A673 (cell line): Measurements from ENCODE around the gene DBX1.

Experiments
- EZH2 ChIP-seq: fragments of 200-600 bp; sonication (generic); IDR thresholded peaks from 2 replicates; pipeline ENCODE4 v1.6.1; 2017; ENCODE audit warnings: borderline replicate concordance, low read depth, mild to moderate bottlenecking, mixed read lengths, antibody characterized with exemption, low read length; ENCODE audit not compliant: poor library complexity, severe bottlenecking
- TF ChIP-seq, protein P1 (sequence below): fragments of 300-800, 200-600 bp; sonication (generic); conservative IDR thresholded peaks from 2 replicates; pipeline ENCODE4 v1.5.1; 2017; ENCODE audit warnings: low read depth, mild to moderate bottlenecking, antibody characterized with exemption, low read length, moderate library complexity, mixed read lengths

DNA sequence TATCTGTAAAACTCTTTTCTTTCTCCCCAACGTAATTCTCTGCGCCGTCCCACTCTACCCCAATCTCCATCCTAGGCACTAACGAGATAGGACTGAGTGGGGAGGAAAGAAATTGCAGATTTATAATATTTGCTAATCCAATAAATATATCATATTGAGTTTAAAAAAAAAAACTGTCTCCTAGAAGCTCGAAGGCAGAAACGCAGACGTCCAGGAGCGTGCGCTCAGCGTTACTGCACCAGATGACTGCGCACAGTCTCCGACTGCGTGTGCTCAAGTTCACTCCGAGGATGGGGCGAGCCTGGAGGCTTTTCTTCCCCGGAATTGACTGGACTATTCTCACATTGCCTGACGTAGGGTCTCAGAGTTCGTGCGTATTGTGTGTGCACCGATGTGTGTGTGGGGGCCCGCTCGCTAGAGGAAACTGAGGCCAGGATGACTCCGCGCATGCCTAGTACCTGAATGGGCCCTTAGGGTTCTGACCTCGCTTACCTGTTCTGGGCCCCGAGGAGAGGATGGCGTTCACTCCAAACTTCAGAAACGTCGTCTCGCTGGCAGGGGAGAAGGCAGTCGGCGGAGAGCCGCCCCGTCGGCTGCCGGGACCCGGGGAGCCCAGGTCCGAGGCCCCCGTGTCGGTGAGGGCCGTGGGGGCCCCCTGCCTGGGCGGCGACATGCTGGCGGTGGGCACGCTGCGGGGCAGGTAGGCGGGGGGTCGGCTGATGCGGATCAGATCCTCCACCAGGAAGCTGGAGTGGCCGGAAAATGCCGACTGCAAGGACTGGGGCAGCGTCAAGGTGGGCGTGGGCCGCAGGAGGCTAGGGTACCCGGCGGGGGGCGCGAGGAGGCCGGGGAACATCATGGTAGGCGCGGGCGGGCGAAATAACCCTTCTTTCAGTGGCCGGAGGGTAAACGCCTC lies 551 bp downstream of the DBX1 start:
- TF ChIP-seq, protein P1, sequence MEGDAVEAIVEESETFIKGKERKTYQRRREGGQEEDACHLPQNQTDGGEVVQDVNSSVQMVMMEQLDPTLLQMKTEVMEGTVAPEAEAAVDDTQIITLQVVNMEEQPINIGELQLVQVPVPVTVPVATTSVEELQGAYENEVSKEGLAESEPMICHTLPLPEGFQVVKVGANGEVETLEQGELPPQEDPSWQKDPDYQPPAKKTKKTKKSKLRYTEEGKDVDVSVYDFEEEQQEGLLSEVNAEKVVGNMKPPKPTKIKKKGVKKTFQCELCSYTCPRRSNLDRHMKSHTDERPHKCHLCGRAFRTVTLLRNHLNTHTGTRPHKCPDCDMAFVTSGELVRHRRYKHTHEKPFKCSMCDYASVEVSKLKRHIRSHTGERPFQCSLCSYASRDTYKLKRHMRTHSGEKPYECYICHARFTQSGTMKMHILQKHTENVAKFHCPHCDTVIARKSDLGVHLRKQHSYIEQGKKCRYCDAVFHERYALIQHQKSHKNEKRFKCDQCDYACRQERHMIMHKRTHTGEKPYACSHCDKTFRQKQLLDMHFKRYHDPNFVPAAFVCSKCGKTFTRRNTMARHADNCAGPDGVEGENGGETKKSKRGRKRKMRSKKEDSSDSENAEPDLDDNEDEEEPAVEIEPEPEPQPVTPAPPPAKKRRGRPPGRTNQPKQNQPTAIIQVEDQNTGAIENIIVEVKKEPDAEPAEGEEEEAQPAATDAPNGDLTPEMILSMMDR, result no peak
- no peak for TF ChIP-seq EZH2
